Measurements from ENCODE around the gene CA4.
A peak's percentile ranks its signal among the peaks of the same experiment; 100 is the strongest.
"Not testable (repeated sequence)": the region's sequence is repeated elsewhere in the genome, so short reads cannot be mapped to it uniquely, and the experiment has no call there.

The CA4 gene

DNA sequence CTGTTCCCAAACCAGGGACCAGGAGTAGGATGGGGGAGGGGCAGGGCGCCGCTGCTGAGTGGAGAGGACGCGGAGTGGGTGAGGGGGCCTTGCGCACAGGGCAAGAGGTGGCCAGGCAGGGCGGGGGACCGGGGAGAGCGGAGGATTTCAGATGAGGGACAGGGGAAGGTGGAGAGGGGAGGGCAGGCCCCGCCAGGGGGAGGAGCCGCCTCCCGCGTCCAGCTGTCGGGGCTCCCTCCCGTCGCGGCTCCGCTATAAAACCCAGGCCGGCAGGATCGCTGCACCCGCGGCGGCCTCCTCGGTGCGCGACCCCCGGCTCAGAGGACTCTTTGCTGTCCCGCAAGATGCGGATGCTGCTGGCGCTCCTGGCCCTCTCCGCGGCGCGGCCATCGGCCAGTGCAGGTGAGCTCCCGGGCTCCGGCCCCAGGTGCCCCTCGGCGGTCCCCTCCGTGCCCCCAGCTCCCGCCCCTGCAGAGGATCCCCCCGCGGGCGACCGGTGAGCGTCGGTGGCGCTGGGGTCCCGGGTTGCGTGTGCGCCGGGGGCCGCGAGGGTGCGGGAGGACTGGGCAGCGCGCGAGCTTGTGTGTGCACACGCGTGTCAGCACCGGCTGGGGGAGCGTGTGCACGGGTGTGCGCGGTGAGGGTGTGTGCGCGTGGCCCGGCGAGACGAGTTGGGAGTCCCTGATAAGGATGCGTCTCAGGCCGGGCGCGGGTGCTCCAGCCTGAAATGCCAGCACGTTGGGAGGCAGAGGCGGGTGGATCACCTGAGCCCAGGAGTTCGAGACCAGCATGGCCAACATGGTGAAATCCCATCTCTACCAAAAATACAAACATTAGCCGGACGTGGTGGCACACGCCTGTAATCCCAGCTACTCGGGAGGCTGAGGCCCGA, at the start of gene CA4:
TSS of gene CA4 (plus strand) at position 283 of the 892 bp plus-strand sequence. CDS start at position 345, 62 bp downstream.
- no peak for DNase-seq (ENCODE audit: low read depth)

DNA sequence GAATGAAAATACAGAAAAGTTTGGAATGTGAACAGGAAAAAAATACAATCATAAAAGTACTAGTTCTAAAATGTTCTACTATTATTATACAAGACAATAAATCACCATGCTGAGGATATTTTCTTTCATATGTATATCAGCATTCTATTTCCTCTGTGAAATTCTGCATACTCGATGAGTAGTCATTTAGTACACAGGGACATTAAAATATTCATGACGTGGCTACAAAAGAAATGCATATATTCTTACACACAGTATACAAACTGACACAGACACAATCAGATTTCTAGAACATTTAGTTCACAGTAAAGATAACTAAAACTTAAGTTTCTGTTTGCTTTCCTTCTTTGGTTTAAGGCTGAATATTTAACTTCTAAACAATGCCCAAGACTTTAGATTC, 49.2 kb upstream of the CA4 start:
- DNase-seq (ENCODE audit: low read depth), result not testable (repeated sequence)

DNA sequence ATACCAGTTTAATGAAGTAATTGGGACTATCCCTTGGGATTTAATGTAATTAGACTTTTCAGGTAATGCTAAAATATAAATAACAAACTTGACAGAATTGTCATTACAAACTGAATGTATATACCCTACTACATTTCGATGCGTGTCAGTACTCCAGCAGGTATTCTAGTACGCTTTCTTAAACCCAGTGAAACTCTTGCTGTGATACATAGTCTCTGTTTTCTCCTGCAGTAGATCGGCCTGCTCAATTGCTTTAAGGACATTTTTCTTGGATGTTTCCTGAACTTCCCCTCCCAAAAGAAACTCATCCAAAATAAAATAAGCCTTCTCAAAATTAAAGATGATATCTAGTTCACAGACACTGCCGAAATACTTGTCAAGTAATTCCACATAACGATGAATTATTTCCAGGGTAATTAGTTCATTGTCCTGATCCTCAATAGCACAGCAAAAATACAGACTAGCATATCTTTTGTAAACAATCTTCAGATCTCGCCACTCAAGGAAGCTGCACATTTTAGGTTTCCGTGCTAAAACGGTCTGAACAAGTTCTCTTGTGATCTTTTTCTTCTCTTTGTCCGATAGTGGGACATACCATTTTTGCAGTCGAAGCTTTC, 47.6 kb upstream of the CA4 start:
- DNase-seq (ENCODE audit: low read depth), result not testable (repeated sequence)

DNA sequence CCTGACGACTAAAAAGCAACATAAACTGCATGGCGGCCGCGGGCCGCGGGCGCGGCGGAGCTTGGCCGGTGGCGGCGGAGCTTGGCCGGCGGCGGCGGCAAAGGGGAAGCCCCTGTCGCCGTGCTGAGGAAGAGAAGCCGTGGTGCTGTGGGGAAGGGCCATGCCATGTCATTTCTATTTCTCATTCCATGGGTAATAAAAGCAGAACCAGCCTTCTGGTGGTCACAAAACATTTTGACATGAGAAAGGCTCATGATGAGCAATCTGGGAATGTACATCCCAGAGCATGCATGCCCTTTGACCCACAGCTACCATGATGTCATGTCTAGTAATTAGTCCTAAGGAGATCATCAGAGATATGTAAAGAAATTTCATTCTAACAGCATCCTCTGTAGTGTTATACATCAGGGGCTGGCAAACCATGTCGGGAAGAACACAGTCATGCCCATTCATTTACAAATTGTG, 47.1 kb upstream of the CA4 start:
- DNase-seq (ENCODE audit: low read depth), result peak; percentile 59

DNA sequence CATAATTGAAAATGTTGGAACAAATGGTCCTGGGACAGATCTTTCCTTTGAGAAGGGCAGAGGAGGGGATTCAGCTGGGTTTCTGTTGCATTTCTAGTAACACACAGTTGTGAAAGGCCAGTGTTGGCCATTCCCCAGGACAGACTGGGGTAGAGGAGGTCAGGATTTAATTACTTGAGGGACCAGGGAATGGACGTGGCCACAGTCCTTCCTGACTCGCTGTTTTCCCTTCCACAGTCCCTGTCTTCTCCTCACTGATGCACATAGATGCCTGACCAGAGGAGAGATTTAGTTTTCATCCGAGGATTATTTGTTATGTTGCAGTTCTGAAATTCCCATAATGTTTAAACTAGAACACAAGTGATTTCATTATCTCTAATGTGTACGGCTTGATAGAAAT, 45.8 kb upstream of the CA4 start:
- DNase-seq (ENCODE audit: low read depth), result no peak

DNA sequence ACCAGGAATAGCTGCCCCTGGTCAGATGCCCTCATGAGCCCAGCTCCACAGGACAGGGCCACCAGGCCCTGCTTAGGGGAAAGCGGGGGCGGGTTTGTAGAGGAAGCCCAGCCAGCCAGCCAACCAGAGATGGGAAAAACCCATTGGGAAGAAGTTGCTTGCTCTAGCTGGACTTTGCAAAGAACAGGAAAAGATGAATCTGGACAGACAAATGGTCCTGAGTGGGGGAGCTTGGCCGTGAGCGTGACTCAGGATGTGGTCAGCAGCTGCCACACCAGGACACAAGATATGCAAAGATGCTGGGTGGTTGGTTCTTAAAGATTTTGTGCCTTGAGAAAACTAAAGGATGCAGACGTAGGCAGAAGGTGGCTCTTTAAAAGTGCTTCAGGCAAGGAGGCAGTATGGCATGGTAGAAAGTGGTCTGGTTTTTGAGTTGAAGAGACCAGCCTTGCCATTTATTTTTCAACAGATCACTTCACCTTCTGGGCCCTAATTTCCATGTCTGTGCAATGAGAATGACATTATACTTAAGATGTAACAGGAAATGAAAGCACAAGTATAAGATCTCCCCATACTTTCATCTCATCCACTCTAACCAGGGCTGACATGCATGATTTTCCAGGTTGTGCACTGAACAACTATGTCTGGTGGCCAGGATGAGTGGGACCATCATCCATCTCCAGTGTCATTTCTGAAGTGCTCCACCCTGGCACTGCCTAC, 43.3 kb upstream of the CA4 start:
- peak; percentile 64 for DNase-seq (ENCODE audit: low read depth)

DNA sequence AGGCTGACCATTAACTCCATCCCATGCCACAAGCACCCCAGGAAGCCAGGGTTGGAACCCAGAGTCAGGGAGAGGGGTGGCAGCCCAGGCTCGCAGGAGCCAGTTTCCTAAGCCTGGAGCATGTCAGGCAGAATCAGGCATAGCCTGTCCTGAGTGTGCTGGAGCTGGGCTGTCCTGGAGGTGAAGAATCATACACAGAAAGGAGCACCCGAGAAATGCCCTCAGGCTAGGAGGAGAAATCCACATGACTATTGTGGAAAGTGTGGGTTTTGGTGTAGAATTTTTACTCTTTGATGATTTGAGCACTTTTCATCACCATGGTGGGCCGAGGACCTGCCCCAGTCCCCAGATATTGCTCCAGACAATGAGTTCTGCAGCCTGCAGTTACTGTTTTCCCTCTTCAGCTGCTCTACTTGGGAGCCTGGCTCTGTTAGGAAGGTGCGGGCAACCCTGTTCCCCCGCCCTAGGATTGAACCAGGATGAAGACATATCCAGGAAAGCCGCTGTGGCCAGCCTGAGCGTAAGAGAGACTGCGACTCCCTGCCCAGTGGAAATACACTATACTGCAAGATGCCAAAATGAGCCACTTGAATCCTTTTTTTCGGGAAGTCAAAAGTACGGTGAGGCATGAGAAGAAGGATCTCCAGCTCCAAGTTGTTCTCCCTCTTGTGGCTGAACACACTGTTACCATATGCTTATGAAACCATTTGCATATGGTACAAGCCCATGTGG, 42.1 kb upstream of the CA4 start:
- peak; percentile 22 for DNase-seq (ENCODE audit: low read depth)

DNA sequence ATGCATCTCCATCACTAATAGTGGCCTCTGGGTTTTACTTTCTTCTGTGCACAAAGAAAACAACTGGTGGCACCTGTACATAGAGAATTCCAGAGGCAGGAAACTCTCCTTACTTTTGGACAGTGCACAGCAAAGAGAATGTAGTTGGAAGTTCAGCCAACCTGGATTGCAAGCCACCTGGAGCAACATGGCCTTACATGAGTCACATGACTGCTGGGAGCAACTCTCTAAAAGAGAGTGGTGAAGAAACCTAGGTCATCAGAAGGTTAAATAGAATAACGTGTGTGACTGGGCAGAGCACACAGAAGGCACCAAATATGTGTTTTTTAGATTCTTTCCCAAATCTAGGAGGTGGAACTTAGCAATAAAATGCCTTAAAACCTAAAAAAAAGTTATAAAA, 41.5 kb upstream of the CA4 start:
- DNase-seq (ENCODE audit: low read depth), result not testable (repeated sequence)

DNA sequence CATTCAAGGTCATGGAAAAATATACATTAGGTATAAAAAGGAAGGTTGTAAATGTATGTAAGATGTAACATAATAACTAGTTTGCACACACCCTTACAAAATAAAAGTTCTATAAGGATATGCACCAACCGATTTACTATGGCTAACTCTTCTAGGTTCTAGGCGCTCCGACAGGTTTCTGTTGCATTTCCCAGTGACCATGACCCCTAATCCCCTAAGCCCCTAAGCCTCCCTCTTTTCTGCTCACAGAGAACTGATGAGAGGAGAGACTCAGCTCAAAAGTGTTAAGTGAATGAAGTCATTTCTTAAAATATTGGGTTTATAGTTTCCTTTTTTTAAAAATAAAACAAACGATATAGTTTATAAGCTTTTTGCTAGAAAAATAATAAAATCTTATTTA, 41.1 kb upstream of the CA4 start:
- no peak for DNase-seq (ENCODE audit: low read depth)

DNA sequence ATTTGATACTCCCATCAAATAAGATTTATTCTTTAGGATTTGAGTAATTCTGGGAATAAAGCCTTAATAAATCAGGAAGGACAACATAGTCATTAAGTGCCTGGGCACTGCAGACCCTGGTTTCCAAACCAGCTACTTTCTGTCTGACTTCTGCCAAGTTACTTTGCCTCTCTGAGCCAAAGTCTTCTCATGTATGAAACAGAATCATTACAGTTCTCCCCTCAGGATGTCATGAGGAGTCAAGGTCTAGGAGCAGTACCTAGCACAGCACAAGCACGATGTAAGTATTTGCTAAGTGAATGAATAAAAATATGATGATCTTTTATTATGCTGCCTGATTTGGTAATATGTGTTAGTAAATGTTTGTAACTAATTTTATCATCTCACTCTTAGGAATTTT, 40.6 kb upstream of the CA4 start:
- no peak for DNase-seq (ENCODE audit: low read depth)

DNA sequence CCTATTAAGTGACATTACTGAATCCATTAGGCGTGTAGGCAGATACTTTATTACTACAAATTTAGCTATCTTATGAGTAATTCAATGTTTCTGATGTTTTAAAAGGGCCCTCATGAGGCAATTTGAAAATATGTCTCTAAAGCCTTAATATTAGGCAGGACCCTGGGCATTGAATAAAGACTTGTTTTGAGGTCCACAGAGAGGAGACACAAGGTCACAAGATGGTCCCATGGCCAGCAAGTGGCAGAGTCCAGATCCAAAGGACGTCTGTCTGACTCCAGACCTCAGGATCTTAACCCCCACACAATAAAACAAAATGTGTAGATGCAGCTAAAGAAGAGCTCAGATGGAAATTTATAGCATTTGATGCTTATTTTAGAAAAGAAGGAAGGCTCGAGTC, 39.2 kb upstream of the CA4 start:
- DNase-seq (ENCODE audit: low read depth), result no peak

DNA sequence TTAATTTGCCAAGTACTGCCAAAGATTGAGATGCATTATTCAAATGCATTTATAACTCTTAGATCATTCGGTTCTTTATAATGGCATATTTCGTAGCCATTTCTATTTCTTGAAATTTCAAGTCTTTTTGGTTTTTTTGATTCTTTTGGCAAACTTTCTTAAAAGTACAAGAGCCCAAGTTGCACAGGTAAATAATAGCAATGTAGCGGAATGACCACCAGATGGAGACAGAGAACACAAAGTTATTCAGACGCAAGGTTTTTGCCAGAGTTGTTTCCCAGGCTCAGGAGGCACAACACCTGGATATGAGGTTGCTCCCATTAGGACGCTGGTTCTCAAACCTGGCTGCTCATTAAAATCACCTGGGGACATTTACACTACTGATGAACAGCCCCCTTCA, 38.1 kb upstream of the CA4 start:
- not testable (repeated sequence) for DNase-seq (ENCODE audit: low read depth)

DNA sequence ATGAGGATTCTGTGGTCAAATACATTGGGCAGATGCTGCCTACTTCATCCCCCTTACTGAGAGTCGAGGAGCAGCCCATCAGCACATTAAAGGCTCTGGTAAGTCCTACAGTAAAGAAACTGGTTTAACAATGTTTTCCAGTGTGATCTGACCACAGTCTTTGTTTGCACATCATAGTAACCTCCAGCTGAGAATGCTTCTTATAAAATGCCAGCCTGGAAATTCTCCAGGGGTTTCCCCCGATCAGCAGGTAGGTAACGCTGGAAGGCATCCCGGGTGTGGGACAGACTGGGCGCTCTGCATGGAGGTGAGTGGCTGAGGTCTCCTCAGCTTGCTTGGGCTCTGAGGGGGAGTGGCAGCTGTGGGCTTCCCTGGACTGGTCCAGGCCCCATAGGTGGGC, 34.4 kb upstream of the CA4 start:
- DNase-seq (ENCODE audit: low read depth), result not testable (repeated sequence)

DNA sequence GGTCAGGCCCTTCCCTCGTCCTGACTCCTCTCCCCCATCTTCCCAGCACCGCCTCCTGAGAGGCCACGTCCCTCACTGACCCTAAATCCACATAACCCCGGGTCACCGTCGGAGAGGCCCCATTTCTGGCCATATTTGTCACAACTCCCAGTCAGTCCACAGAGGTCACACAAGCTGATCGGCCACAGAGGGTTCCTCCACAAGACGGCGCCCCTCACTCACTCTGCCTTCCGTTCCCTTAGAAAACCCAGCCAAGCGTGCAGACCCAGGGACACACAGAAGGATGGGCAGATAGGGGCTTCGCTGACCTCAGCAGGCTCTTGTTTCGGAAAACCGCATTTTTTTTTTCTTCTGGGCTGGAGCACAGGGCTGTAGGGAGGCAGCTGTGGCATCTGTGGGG, 33.6 kb upstream of the CA4 start:
- DNase-seq (ENCODE audit: low read depth), result not testable (repeated sequence)

DNA sequence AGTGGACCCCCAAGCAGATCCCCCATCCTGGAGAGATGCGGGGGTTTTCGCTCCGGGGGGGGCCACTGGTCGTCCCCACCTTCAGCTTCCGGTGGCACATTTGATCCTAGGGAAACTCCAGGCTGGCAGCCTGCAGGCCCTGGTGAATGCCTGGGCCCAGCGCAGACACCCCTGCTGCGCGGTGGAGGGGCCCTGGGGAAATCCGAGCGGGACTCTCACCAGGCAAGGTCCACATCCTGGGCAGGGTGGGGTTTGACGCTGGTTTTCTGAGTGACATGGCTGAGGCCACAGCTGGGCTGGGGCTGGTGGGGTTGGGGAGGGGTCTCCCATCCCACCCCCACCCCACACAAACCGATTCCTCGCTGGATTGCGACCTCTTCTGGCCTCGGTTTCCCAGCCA, 30.6 kb upstream of the CA4 start:
- DNase-seq (ENCODE audit: low read depth), result not testable (repeated sequence)

DNA sequence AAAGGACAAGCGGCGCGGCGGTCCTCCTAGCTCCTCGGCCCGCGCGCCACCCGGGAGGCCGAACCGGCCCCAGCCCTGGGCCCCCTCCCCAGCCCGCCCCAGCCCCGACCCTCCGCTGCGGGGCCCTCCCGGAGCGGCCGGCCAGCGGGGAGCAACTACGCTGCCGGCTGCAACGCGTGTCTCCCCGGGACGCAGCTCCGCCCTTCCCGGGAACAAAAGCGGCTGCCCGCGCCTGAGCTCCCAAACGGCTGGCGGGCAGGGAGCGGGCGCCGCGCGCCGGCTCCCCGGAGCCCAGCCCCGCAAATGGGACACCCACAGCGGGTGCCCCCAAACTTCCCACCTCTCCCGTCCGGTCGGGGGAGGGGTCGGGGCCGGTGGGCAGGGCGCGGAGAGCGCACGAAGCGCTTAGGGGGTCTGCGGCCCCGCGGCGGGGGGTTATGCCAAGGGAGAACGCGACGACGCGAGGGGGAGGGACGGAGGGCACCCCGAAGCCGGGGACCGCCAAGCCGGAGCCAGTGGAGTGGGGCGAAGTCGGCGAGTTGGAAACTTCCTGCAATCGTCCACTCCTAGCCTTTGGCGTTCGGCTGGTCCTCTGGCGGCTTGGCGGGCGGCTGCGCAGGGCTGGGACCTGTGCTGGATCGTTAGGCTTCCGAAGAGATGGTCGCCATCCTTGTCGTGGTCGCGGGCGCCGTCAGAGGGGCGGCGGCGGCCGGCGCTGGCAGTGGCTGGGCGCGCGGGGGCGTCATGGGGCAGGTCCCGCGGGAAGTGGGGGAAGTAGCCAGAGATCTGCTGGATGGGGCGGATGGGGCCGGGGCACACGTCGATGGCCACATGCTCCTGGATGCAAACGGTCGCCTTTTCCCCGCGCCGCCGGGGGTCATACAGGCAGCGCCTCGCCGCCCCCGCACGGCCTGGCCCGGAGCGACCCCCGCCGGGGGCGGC, 29.7 kb upstream of the CA4 start:
- not testable (repeated sequence) for DNase-seq (ENCODE audit: low read depth)

DNA sequence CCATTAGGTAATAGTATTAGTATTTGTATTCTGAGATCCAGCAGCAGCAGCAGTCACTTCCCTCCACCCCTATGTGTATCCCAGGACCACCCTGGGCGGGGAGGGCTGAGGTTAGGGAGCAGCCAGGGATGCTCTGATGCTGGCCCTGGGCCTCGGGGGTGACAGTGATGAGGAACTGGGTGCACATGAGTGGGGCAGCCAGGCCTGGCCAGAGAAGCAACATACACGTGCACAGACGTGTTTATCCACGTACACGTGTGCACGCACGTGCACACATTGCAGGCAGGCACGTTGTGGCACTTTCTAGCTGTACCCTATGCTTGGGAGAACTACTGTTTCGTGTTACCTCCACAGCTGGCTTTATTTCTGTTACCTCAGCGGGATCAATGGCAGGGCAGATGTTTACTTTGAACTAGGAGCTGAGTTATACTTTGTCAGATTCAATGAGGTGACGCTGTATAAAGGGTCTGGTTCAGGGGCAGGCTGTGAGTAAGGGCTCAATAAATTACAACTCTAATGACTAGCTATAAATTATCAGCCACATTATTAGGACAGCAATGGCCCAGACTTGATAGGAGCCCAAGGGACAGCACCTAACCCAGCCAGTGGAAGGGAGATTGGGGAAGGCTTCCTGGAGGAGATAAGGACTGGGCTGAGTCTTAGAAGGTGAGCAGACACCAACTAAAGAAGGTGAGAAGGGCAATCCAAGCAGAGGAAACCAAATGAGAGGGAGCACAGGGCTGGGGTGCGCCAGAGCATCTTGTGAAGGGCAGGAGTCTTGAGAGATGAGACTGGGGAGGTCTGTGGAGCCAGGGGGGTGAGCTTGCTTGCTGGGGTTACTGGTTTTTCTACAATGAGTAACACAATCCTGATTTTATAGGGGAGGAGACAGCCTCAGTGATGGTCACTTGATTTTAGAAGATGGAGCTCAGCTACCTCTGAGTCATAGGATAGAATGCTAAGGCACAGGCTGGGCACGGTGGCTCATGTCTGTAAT, 22.4 kb upstream of the CA4 start:
- no peak for DNase-seq (ENCODE audit: low read depth)

DNA sequence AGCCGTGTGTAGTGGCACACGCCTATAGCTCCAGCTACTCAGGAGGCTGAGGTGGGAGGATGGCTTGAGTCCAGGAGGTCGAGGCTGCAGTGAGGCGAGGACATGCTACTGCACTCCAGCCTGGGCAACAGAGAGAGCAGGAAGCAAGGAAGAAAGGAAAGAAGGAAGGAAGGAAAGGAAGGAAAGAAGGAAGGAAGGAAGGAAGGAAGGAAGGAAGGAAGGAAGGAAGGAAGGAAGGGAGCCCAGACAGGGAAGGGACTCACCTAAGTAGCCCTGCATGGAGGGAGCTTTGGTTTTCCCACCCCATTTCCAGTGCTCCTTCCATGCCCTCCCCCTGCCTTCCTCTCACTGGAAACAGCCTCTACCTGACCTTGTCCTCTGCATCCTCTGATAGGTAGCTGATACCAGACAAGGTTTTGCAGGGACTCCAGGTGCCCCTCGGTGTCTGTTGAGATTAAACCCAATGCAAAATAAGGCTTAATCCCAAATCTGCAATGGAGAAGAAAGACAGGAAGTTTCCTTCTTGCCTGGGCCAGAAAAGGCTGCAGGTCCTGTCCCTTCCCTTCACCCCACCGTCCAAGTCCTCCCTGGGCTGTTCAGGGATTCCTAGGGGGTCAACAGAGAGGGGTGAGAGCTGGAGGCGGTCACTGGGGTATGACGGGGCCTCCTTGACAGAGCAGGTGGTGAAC, 21.5 kb upstream of the CA4 start:
- no peak for DNase-seq (ENCODE audit: low read depth)

DNA sequence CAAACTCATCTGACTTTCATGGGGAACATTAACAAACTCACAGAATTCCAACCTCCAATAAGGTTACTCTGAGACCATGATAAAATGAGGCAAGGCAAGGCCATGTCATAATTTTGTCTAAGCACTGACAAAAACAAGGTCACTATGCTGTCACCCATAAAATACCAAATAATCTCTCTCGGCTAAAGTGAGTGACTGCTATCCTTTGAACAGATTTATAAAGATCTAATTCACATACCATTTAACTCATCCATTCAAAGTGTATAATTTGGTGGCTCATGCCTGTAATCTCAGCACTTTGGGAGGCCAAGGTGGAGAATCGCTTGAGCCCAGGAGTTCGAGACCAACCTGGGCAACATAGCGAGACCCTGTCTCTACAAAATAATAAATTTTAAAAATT, 20.6 kb upstream of the CA4 start:
- no peak for DNase-seq (ENCODE audit: low read depth)

Data from iris pigment epithelial cell (primary cell).